OCI-LY1 (cell line): ENCODE results near the gene DLX1.
A peak's percentile ranks its signal among the peaks of the same experiment; 100 is the strongest.
"Not testable (repeated sequence)": the region's sequence is repeated elsewhere in the genome, so short reads cannot be mapped to it uniquely, and the experiment has no call there.

Source experiments
- H2AFZ ChIP-seq: fragments of 200-600 bp; sonication (generic), shearing (Covaris generic); 2 replicates; pipeline ENCODE4 v1.6.0; 2014; ENCODE audit warnings: antibody characterized with exemption, mild to moderate bottlenecking, low read length
- H3F3A ChIP-seq: fragments of 200-600 bp; sonication (generic), shearing (Covaris generic); 2 replicates; pipeline ENCODE4 v1.6.0; 2014; ENCODE audit warnings: mild to moderate bottlenecking, antibody characterized with exemption, low read length, moderate library complexity; ENCODE audit not compliant: insufficient read depth
- H3K27ac ChIP-seq: fragments of 200-600 bp; sonication (generic); 2 replicates; pipeline ENCODE4 v1.5.1; 2014; ENCODE audit warnings: low read length, mixed run types, mild to moderate bottlenecking, low read depth; ENCODE audit not compliant: poor library complexity, severe bottlenecking
- H3K27me3 ChIP-seq: fragments of 200-600 bp; sonication (generic); 2 replicates; pipeline ENCODE4 v1.6.0; 2014; ENCODE audit warnings: antibody characterized with exemption, mild to moderate bottlenecking, low read length, moderate library complexity; ENCODE audit not compliant: insufficient read depth
- H3K36me3 ChIP-seq: fragments of 200-600 bp; sonication (generic); 2 replicates; pipeline ENCODE4 v1.6.1; 2014; ENCODE audit warnings: mild to moderate bottlenecking, antibody characterized with exemption, low read length, moderate library complexity, mixed read lengths; ENCODE audit not compliant: insufficient read depth
- H3K4me1 ChIP-seq: fragments of 200-600 bp; sonication (generic); 2 replicates; pipeline ENCODE4 v1.5.1; 2014; ENCODE audit warnings: mild to moderate bottlenecking, low read length, moderate library complexity; ENCODE audit not compliant: insufficient read depth, severe bottlenecking
- H3K4me2 ChIP-seq: fragments of 200-600 bp; sonication (generic), shearing (Covaris generic); 2 replicates; pipeline ENCODE4 v1.6.1; 2014; ENCODE audit warnings: low read length
- H3K4me3 ChIP-seq: fragments of 200-600 bp; sonication (generic); 2 replicates; pipeline ENCODE4 v1.5.1; 2014; ENCODE audit warnings: low read length, low read depth, mild to moderate bottlenecking, mixed read lengths; ENCODE audit not compliant: poor library complexity, severe bottlenecking
- H3K79me2 ChIP-seq: fragments of 200-600 bp; shearing (Covaris generic); 2 replicates; pipeline ENCODE4 v1.6.1; 2016; ENCODE audit warnings: mixed run types, low read length, mixed read lengths; ENCODE audit not compliant: insufficient read depth
- H3K9ac ChIP-seq: fragments of 200-600 bp; sonication (generic), shearing (Covaris generic); 2 replicates; pipeline ENCODE4 v1.6.1; 2014; ENCODE audit warnings: mild to moderate bottlenecking, low read length, mixed read lengths
- H3K9me2 ChIP-seq: fragments of 200-600 bp; sonication (generic), shearing (Covaris generic); 2 replicates; pipeline ENCODE4 v1.6.1; 2014; ENCODE audit warnings: low read depth, mild to moderate bottlenecking, low read length, mixed read lengths
- H3K9me3 ChIP-seq: fragments of 200-600 bp; shearing (Covaris generic); 2 replicates; pipeline ENCODE4 v1.6.1; 2014; ENCODE audit warnings: low read length, mixed read lengths
- H4K20me1 ChIP-seq: fragments of 200-600 bp; sonication (generic), shearing (Covaris generic); 2 replicates; pipeline ENCODE4 v1.6.0; 2016; ENCODE audit warnings: mild to moderate bottlenecking, low read length; ENCODE audit not compliant: insufficient read depth
- CTCF ChIP-seq: fragments of 200-600 bp; sonication (generic), shearing (Covaris generic); IDR thresholded peaks from 2 replicates; pipeline ENCODE4 v1.5.1; 2017; ENCODE audit warnings: mild to moderate bottlenecking, antibody characterized with exemption, low read length, moderate library complexity, mixed read lengths
- EZH2 ChIP-seq: fragments of 200-600 bp; sonication (generic), shearing (Covaris generic); IDR thresholded peaks from 2 replicates; pipeline ENCODE4 v1.8.0; 2017; ENCODE audit warnings: borderline replicate concordance, mixed run types, mild to moderate bottlenecking, antibody characterized with exemption, low read length, moderate library complexity, mixed read lengths

DLX1 gene

GRCh38 chr2:172113617-172114016, 28.3 kb downstream of the DLX1 start:
- H3K9me3 ChIP-seq: no peaks in the 10 kb centered on the region
- no peaks in the 10 kb centered on the region for H3K9me2 ChIP-seq
- no peak overlapping the region for H3K4me3 ChIP-seq
- H3K4me1 ChIP-seq: no peaks in the 10 kb centered on the region
- H3F3A ChIP-seq: no peaks in the 10 kb centered on the region
- H3K4me2 ChIP-seq: no peak overlapping the region
- H3K27me3 ChIP-seq: no peaks in the 10 kb centered on the region
- H3K9ac ChIP-seq: no peak overlapping the region
- no peak for TF ChIP-seq EZH2
- TF ChIP-seq CTCF: peak; percentile 62; the same call in 1 of the 2 replicates
- H3K36me3 ChIP-seq: no peaks in the 10 kb centered on the region
- no peak overlapping the region for H3K27ac ChIP-seq
- no peak overlapping the region for H2AFZ ChIP-seq
- no peaks in the 10 kb centered on the region for H3K79me2 ChIP-seq
- H4K20me1 ChIP-seq: no peaks in the 10 kb centered on the region

- H3K4me1 ChIP-seq, H3K27me3 ChIP-seq, H3K27ac ChIP-seq, H3K9me3 ChIP-seq, H3K36me3 ChIP-seq, H4K20me1 ChIP-seq, H3K4me2 ChIP-seq, H3K79me2 ChIP-seq, H2AFZ ChIP-seq, H3K9me2 ChIP-seq, H3F3A ChIP-seq, H3K9ac ChIP-seq, H3K4me3 ChIP-seq: not testable (repeated sequence)
These were observed 28.9 kb downstream of the DLX1 start for GRCh38 chr2:172114176-172114575.

- Histone ChIP-seq H3K79me2 (no peaks in the 10 kb centered on the region), H3K27me3 (no peaks in the 10 kb centered on the region), H3K27ac (no peak overlapping the region), H3K4me3 (no peak overlapping the region), H3F3A (no peaks in the 10 kb centered on the region), H3K36me3 (no peaks in the 10 kb centered on the region), H3K9me3 (no peaks in the 10 kb centered on the region), H2AFZ (no peak overlapping the region), H4K20me1 (no peaks in the 10 kb centered on the region), H3K9ac (no peak overlapping the region), H3K4me2 (no peak overlapping the region), H3K9me2 (no peaks in the 10 kb centered on the region), H3K4me1 (no peaks in the 10 kb centered on the region)
- TF ChIP-seq EZH2 (no peak), CTCF (no peak)
These were observed 29.3 kb downstream of the DLX1 start for GRCh38 chr2:172114579-172114978.

- Histone ChIP-seq H3K4me1 (no peaks in the 10 kb centered on the region), H3K9me2 (no peaks in the 10 kb centered on the region), H3K4me2 (no peak overlapping the region), H3F3A (no peaks in the 10 kb centered on the region), H3K9me3 (no peaks in the 10 kb centered on the region), H3K4me3 (no peak overlapping the region), H3K36me3 (no peaks in the 10 kb centered on the region), H3K27ac (no peak overlapping the region), H3K27me3 (no peaks in the 10 kb centered on the region), H4K20me1 (no peaks in the 10 kb centered on the region), H3K9ac (no peak overlapping the region), H2AFZ (no peak overlapping the region), H3K79me2 (no peaks in the 10 kb centered on the region)
- TF ChIP-seq EZH2 (no peak), CTCF (no peak)
These were observed 30.8 kb downstream of the DLX1 start for GRCh38 chr2:172116107-172116506.
